Measurements from ENCODE around the gene TCEAL1. TPM values are rescaled to one million over a fixed set of nuclear protein-coding genes. Genes with fewer than 3 reads are reported as not detected.
A peak's percentile ranks its signal among the peaks of the same experiment; 100 is the strongest.

Gene TCEAL1
- total and polyA plus RNA-seq, 2 of the 13 experiments (the other 11 are each of a cell fraction or from before 2014, with no cell fraction given) = 11.2 to 14.8 TPM

DNA sequence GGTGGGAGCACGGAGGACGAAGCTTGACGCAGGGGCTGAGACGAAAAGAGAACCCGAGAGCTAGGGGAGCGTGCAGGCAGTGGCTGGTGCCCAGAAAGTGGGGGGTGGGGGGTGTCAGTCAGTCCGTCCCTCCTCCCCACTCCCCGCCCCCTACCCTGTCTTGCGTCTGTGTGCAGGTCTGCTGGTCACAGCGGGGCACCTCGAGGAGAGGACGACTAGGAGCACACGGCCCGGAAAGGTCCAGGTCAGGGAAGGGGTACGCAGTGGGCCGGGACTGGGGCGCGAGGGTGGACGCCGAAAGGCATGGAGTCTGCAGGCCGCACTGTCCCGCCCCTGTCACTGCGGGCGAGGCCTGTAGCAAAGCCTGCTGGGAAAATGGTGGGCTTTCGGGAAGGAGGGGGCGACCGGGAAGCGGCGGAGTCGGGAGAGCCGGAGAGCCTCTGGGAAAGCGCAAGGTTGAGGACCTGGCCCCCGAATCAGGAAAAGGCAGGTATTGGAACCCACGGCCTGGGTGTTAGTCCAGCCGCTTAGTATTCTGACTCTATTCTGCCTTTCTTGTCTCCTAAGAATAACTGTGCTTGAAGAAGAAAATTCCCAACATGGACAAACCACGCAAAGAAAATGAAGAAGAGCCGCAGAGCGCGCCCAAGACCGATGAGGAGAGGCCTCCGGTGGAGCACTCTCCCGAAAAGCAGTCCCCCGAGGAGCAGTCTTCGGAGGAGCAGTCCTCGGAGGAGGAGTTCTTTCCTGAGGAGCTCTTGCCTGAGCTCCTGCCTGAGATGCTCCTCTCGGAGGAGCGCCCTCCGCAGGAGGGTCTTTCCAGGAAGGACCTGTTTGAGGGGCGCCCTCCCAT lies 769 bp downstream of the TCEAL1 start (continued):
- peak; percentile 55 for TF ChIP-seq ZNF883 (CRISPR knock-in tag; IDR thresholded peaks at IDR 0.05; ENCODE audit: not compliant biosample characterization)
- TF ChIP-seq ZBTB42 (CRISPR knock-in tag; IDR thresholded peaks at IDR 0.05) = no peak
- TF ChIP-seq NR2F1 (CRISPR knock-in tag; IDR thresholded peaks at IDR 0.05) = no peak
- TF ChIP-seq, protein P1, sequence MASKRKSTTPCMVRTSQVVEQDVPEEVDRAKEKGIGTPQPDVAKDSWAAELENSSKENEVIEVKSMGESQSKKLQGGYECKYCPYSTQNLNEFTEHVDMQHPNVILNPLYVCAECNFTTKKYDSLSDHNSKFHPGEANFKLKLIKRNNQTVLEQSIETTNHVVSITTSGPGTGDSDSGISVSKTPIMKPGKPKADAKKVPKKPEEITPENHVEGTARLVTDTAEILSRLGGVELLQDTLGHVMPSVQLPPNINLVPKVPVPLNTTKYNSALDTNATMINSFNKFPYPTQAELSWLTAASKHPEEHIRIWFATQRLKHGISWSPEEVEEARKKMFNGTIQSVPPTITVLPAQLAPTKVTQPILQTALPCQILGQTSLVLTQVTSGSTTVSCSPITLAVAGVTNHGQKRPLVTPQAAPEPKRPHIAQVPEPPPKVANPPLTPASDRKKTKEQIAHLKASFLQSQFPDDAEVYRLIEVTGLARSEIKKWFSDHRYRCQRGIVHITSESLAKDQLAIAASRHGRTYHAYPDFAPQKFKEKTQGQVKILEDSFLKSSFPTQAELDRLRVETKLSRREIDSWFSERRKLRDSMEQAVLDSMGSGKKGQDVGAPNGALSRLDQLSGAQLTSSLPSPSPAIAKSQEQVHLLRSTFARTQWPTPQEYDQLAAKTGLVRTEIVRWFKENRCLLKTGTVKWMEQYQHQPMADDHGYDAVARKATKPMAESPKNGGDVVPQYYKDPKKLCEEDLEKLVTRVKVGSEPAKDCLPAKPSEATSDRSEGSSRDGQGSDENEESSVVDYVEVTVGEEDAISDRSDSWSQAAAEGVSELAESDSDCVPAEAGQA (IDR thresholded peaks at IDR 0.05; ENCODE audit: low read depth) = no peak
- TF ChIP-seq, protein P1 (CRISPR knock-in tag; IDR thresholded peaks at IDR 0.05; ENCODE audit: borderline replicate concordance) = no peak
- no peak for TF ChIP-seq EED (CRISPR knock-in tag; IDR thresholded peaks at IDR 0.05)
- TF ChIP-seq HNRNPK (IDR thresholded peaks at IDR 0.05; ENCODE audit: low read depth, low read length, poor library complexity, severe bottlenecking) = no peak
- no peak for TF ChIP-seq PPARG (CRISPR knock-in tag; conservative IDR thresholded peaks at IDR 0.05)
- no peak for TF ChIP-seq HIVEP1 (CRISPR knock-in tag; IDR thresholded peaks at IDR 0.05)
- no peak for TF ChIP-seq THAP8 (CRISPR knock-in tag; IDR thresholded peaks at IDR 0.05; ENCODE audit: borderline replicate concordance)
- TF ChIP-seq ZNF784 (CRISPR knock-in tag; IDR thresholded peaks at IDR 0.05; ENCODE audit: borderline replicate concordance) = no peak
- TF ChIP-seq, protein P2, sequence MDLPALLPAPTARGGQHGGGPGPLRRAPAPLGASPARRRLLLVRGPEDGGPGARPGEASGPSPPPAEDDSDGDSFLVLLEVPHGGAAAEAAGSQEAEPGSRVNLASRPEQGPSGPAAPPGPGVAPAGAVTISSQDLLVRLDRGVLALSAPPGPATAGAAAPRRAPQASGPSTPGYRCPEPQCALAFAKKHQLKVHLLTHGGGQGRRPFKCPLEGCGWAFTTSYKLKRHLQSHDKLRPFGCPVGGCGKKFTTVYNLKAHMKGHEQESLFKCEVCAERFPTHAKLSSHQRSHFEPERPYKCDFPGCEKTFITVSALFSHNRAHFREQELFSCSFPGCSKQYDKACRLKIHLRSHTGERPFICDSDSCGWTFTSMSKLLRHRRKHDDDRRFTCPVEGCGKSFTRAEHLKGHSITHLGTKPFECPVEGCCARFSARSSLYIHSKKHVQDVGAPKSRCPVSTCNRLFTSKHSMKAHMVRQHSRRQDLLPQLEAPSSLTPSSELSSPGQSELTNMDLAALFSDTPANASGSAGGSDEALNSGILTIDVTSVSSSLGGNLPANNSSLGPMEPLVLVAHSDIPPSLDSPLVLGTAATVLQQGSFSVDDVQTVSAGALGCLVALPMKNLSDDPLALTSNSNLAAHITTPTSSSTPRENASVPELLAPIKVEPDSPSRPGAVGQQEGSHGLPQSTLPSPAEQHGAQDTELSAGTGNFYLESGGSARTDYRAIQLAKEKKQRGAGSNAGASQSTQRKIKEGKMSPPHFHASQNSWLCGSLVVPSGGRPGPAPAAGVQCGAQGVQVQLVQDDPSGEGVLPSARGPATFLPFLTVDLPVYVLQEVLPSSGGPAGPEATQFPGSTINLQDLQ (CRISPR knock-in tag; IDR thresholded peaks at IDR 0.05) = no peak
- TF ChIP-seq ARNT2 (CRISPR knock-in tag; IDR thresholded peaks at IDR 0.05; ENCODE audit: low read depth) = 0 out of 2 replicates have a peak, but pooled peaks have one; percentile 50
- no peak for TF ChIP-seq ZNF720 (CRISPR knock-in tag; IDR thresholded peaks at IDR 0.05)
- TF ChIP-seq RXRB (CRISPR knock-in tag; IDR thresholded peaks at IDR 0.05; ENCODE audit: borderline replicate concordance) = 0 out of 2 replicates have a peak, but pooled peaks have one; percentile 5
- TF ChIP-seq, protein P3, sequence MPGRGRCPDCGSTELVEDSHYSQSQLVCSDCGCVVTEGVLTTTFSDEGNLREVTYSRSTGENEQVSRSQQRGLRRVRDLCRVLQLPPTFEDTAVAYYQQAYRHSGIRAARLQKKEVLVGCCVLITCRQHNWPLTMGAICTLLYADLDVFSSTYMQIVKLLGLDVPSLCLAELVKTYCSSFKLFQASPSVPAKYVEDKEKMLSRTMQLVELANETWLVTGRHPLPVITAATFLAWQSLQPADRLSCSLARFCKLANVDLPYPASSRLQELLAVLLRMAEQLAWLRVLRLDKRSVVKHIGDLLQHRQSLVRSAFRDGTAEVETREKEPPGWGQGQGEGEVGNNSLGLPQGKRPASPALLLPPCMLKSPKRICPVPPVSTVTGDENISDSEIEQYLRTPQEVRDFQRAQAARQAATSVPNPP (CRISPR knock-in tag; IDR thresholded peaks at IDR 0.05) = no peak
- no peak for TF ChIP-seq ZIK1 (CRISPR knock-in tag; IDR thresholded peaks at IDR 0.05; ENCODE audit: borderline replicate concordance, low read depth)
